ENCODE data around the gene DCUN1D1.

DNA sequence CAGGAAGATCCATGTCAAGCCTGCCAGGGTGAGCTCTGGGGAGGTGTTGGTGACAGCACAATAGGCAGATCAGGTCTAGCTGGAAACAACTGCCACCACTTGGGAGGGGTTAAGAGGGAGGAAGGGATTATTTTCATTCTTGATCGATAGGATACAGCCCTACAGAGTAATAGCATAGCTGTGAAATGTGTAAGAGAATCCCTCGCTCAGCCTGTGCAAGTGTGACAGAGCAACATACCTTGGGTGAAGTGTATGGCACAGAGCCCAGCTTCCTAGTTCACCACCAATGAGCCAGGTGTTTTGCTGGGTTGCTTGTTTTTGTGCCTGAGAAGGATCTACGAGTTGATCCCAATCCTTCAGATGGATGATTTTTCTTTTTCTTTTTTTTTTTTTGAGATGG is 9.2 kb upstream of the DCUN1D1 start:
- TF ChIP-seq, protein P1, sequence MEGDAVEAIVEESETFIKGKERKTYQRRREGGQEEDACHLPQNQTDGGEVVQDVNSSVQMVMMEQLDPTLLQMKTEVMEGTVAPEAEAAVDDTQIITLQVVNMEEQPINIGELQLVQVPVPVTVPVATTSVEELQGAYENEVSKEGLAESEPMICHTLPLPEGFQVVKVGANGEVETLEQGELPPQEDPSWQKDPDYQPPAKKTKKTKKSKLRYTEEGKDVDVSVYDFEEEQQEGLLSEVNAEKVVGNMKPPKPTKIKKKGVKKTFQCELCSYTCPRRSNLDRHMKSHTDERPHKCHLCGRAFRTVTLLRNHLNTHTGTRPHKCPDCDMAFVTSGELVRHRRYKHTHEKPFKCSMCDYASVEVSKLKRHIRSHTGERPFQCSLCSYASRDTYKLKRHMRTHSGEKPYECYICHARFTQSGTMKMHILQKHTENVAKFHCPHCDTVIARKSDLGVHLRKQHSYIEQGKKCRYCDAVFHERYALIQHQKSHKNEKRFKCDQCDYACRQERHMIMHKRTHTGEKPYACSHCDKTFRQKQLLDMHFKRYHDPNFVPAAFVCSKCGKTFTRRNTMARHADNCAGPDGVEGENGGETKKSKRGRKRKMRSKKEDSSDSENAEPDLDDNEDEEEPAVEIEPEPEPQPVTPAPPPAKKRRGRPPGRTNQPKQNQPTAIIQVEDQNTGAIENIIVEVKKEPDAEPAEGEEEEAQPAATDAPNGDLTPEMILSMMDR (IDR thresholded peaks at IDR 0.05) = no peak
- TF ChIP-seq EP300 (IDR thresholded peaks at IDR 0.05) (no peak), POLR2A (IDR thresholded peaks at IDR 0.05; ENCODE audit: low read depth) (no peak), POLR2AphosphoS5 (IDR thresholded peaks at IDR 0.05) (no peak)

Data from esophagus muscularis mucosa (tissue), 4 donors.